OCI-LY1 (cell line): ENCODE results near the gene NAV1.

Source experiments
- H2AFZ ChIP-seq: fragments of 200-600 bp; sonication (generic), shearing (Covaris generic); 2 replicates; pipeline ENCODE4 v1.6.0; 2014; ENCODE audit warnings: antibody characterized with exemption, mild to moderate bottlenecking, low read length
- H3F3A ChIP-seq: fragments of 200-600 bp; sonication (generic), shearing (Covaris generic); 2 replicates; pipeline ENCODE4 v1.6.0; 2014; ENCODE audit warnings: mild to moderate bottlenecking, antibody characterized with exemption, low read length, moderate library complexity; ENCODE audit not compliant: insufficient read depth
- H3K27ac ChIP-seq: fragments of 200-600 bp; sonication (generic); 2 replicates; pipeline ENCODE4 v1.5.1; 2014; ENCODE audit warnings: low read length, mixed run types, mild to moderate bottlenecking, low read depth; ENCODE audit not compliant: poor library complexity, severe bottlenecking
- H3K27me3 ChIP-seq: fragments of 200-600 bp; sonication (generic); 2 replicates; pipeline ENCODE4 v1.6.0; 2014; ENCODE audit warnings: antibody characterized with exemption, mild to moderate bottlenecking, low read length, moderate library complexity; ENCODE audit not compliant: insufficient read depth
- H3K36me3 ChIP-seq: fragments of 200-600 bp; sonication (generic); 2 replicates; pipeline ENCODE4 v1.6.1; 2014; ENCODE audit warnings: mild to moderate bottlenecking, antibody characterized with exemption, low read length, moderate library complexity, mixed read lengths; ENCODE audit not compliant: insufficient read depth
- H3K4me1 ChIP-seq: fragments of 200-600 bp; sonication (generic); 2 replicates; pipeline ENCODE4 v1.5.1; 2014; ENCODE audit warnings: mild to moderate bottlenecking, low read length, moderate library complexity; ENCODE audit not compliant: insufficient read depth, severe bottlenecking
- H3K4me2 ChIP-seq: fragments of 200-600 bp; sonication (generic), shearing (Covaris generic); 2 replicates; pipeline ENCODE4 v1.6.1; 2014; ENCODE audit warnings: low read length
- H3K4me3 ChIP-seq: fragments of 200-600 bp; sonication (generic); 2 replicates; pipeline ENCODE4 v1.5.1; 2014; ENCODE audit warnings: low read length, low read depth, mild to moderate bottlenecking, mixed read lengths; ENCODE audit not compliant: poor library complexity, severe bottlenecking
- H3K79me2 ChIP-seq: fragments of 200-600 bp; shearing (Covaris generic); 2 replicates; pipeline ENCODE4 v1.6.1; 2016; ENCODE audit warnings: mixed run types, low read length, mixed read lengths; ENCODE audit not compliant: insufficient read depth
- H3K9ac ChIP-seq: fragments of 200-600 bp; sonication (generic), shearing (Covaris generic); 2 replicates; pipeline ENCODE4 v1.6.1; 2014; ENCODE audit warnings: mild to moderate bottlenecking, low read length, mixed read lengths
- H3K9me2 ChIP-seq: fragments of 200-600 bp; sonication (generic), shearing (Covaris generic); 2 replicates; pipeline ENCODE4 v1.6.1; 2014; ENCODE audit warnings: low read depth, mild to moderate bottlenecking, low read length, mixed read lengths
- H3K9me3 ChIP-seq: fragments of 200-600 bp; shearing (Covaris generic); 2 replicates; pipeline ENCODE4 v1.6.1; 2014; ENCODE audit warnings: low read length, mixed read lengths
- H4K20me1 ChIP-seq: fragments of 200-600 bp; sonication (generic), shearing (Covaris generic); 2 replicates; pipeline ENCODE4 v1.6.0; 2016; ENCODE audit warnings: mild to moderate bottlenecking, low read length; ENCODE audit not compliant: insufficient read depth
- CTCF ChIP-seq: fragments of 200-600 bp; sonication (generic), shearing (Covaris generic); IDR thresholded peaks from 2 replicates; pipeline ENCODE4 v1.5.1; 2017; ENCODE audit warnings: mild to moderate bottlenecking, antibody characterized with exemption, low read length, moderate library complexity, mixed read lengths
- EZH2 ChIP-seq: fragments of 200-600 bp; sonication (generic), shearing (Covaris generic); IDR thresholded peaks from 2 replicates; pipeline ENCODE4 v1.8.0; 2017; ENCODE audit warnings: borderline replicate concordance, mixed run types, mild to moderate bottlenecking, antibody characterized with exemption, low read length, moderate library complexity, mixed read lengths

The NAV1 gene

GRCh38 chr1:201560328-201561194 lies 21.6 kb downstream of the NAV1 start:
- Histone ChIP-seq H3K9ac (no peak overlapping the region), H3K9me3 (no peaks in the 10 kb centered on the region), H3K4me2 (no peak overlapping the region), H3K27ac (no peak overlapping the region), H3K9me2 (no peaks in the 10 kb centered on the region), H3K79me2 (no peaks in the 10 kb centered on the region), H4K20me1 (no peaks in the 10 kb centered on the region), H3K4me1 (no peaks in the 10 kb centered on the region), H3K36me3 (no peaks in the 10 kb centered on the region), H2AFZ (no peak overlapping the region), H3F3A (no peaks in the 10 kb centered on the region), H3K27me3 (no peaks in the 10 kb centered on the region), H3K4me3 (no peak overlapping the region)
- TF ChIP-seq EZH2 (no peak), CTCF (no peak)

- Histone ChIP-seq H3K4me1 (no peaks in the 10 kb centered on the region), H3K9me2 (no peaks in the 10 kb centered on the region), H3K36me3 (no peaks in the 10 kb centered on the region), H3K27ac (no peak overlapping the region), H3K27me3 (no peaks in the 10 kb centered on the region), H3K4me3 (no peak overlapping the region), H4K20me1 (no peaks in the 10 kb centered on the region), H3K4me2 (no peak overlapping the region), H2AFZ (no peak overlapping the region), H3K9me3 (no peaks in the 10 kb centered on the region), H3F3A (no peaks in the 10 kb centered on the region), H3K79me2 (no peaks in the 10 kb centered on the region), H3K9ac (no peak overlapping the region)
- TF ChIP-seq EZH2 (no peak), CTCF (no peak)
Observed at GRCh38 chr1:201561195-201561564, 22.3 kb downstream of the NAV1 start.

- Histone ChIP-seq H3K9me3 (no peaks in the 10 kb centered on the region), H3K27me3 (no peaks in the 10 kb centered on the region), H3K79me2 (no peaks in the 10 kb centered on the region), H3F3A (no peaks in the 10 kb centered on the region), H3K27ac (no peak overlapping the region), H3K4me3 (no peak overlapping the region), H3K4me2 (no peak overlapping the region), H4K20me1 (no peaks in the 10 kb centered on the region), H3K9ac (no peak overlapping the region), H3K36me3 (no peaks in the 10 kb centered on the region), H2AFZ (no peak overlapping the region), H3K4me1 (no peaks in the 10 kb centered on the region), H3K9me2 (no peaks in the 10 kb centered on the region)
- TF ChIP-seq CTCF (no peak), EZH2 (no peak)
Observed at GRCh38 chr1:201561601-201562000, 22.7 kb downstream of the NAV1 start.
